ENCODE data around the gene CPSF6. TPM values are rescaled to one million over a fixed set of nuclear protein-coding genes. Genes with fewer than 3 reads are reported as not detected.

The CPSF6 gene, protein sequence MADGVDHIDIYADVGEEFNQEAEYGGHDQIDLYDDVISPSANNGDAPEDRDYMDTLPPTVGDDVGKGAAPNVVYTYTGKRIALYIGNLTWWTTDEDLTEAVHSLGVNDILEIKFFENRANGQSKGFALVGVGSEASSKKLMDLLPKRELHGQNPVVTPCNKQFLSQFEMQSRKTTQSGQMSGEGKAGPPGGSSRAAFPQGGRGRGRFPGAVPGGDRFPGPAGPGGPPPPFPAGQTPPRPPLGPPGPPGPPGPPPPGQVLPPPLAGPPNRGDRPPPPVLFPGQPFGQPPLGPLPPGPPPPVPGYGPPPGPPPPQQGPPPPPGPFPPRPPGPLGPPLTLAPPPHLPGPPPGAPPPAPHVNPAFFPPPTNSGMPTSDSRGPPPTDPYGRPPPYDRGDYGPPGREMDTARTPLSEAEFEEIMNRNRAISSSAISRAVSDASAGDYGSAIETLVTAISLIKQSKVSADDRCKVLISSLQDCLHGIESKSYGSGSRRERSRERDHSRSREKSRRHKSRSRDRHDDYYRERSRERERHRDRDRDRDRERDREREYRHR
- total RNA-seq, result 19.6 and 23.4 TPM in 2 replicates

DNA sequence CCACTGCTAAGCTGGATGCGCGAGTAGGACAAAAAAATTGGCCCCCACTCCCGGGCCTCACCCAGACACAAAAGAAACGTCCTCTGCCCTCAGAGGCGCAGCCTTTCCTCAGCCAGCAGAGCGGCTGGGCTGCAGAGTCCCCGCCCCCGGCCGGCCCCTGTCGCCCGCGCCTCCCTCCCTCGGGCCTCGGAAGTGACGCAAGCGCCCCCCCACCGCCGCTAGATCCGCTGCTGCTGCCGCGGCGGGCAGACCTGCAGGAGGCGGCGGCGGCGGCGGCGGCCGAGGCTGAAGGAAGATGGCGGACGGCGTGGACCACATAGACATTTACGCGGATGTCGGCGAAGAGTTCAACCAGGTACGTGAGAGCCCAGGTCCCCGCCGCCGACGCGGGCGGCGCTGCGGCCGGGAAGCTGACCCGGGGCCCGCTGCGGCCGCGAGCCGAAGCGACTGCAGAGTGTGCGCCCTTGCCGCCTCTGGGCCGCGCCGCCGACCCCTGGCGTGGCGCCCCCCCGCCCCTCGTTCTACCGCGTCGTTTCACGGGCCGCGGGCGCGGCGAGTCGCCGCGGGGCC, at the start of gene CPSF6:
TSS of gene CPSF6 (plus strand) at position 218 of the 570 bp plus-strand sequence. CDS start at position 296, 78 bp downstream.

Other genes with a start within 250 kb of the CPSF6 start
- not detected in 2 replicates for gene LYZ, start 108.8 kb downstream of the CPSF6 start, total RNA-seq
- 12.8 and 19.6 TPM in 2 replicates for gene YEATS4, start 120.2 kb downstream of the CPSF6 start, total RNA-seq
- 29.6 and 35.2 TPM in 2 replicates for gene FRS2, start 230.8 kb downstream of the CPSF6 start, total RNA-seq